Activated CD8-positive, alpha-beta memory T cell treated with anti-CD3 and anti-CD28 coated beads for 48 hours (primary cell): ENCODE data around the gene MPPED1.

Experiments used
- DNase-seq, 3 experiments: peaks; one replicate each; pipeline ENCODE4 v3.0.0-alpha.2; 2020; ENCODE audit warnings: low read depth in 2 of 3, low spot score in 2 of 3

Gene MPPED1

GRCh38 chr22:43392385-43392989 lies 19.3 kb upstream of the MPPED1 start:
- no peak for DNase-seq

- no peak for DNase-seq
These were observed 18.5 kb upstream of the MPPED1 start for GRCh38 chr22:43393132-43393843.

DNA sequence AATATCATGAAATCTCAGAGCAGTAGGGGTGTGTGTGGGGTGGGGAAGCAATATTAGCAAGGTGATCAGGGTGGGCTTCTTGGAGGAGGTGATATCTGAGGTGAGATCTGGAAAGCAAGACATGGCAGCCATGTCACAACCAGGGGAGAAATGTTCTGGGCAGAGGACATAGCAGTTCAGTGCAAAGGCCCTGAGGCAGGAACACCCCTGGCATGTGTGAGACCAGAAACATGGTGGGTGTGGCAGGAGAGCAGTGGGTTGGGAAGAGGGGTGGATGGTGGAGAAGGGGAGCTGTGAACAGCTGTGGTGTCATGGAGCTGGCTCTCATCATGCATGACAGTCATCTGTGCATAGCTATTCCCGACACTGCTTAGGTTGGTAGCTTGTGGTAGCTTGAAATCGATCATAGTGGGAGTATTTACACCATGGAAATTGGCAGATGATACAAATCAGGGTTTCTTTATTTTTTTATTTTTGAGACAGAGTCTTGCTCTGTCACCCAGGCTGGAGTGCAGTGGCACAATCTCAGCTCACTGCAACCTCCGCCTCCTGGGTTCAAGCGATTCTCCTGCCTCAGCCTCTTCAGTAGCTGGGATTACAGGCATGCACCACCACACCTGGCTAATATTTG lies 17.9 kb upstream of the MPPED1 start:
- no peak for DNase-seq

DNA sequence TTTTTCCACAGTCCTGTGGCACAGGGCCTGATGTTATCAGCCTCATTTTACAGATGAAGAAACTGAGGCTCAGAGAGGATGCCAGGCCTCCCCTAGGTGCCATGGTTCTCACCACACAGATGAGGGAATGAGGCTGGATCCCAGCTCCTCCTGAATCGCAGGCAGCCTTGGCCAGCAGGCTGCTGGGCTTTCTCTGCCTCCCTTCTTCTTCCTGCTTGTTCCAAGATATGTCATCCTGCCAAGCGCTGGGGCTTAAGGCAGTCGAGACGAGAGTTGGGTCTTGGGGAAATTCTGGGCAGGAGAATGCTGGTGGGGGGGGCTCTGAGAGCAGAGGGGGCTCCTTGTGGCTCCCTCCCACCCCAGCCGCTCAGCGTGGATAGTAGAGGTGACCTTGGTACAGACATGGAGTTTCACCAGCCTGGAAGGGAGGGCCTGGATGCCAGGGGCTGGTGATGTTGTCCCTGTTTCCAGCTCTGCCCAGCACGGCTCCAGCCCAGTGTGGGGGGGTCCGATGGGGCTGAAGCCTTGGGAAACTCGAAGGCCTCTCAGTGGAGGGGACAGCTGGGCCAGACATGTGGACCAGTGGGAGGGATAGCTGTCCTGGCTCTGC lies 16.6 kb upstream of the MPPED1 start:
- no peak for DNase-seq

- DNase-seq, result no peak
These were observed 15.4 kb upstream of the MPPED1 start for GRCh38 chr22:43396321-43396933.

GRCh38 chr22:43396934-43397457 lies 14.8 kb upstream of the MPPED1 start:
- no peak for DNase-seq

DNA sequence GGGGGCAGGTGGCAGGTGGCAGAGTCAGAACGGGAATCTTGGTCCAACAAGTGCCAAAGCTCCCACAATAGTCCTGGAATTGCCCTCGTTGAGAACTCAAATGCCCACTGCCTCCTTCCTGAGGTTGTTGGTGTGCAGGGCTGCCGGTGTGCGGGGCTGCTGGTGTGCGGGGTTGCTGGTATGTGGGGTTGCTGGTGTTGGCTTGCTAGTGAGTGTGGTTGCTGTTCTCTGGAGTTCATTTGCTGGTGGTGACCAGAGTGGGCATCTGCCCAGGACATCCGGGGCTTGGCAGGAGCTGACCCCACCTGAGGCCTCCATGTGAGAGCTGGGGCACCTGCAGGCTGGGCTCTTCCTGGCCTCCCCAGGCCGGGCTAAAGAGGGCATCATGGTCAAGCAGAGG lies 14.0 kb upstream of the MPPED1 start:
- DNase-seq, result no peak

- no peak for DNase-seq
These were observed 13.6 kb upstream of the MPPED1 start for GRCh38 chr22:43398246-43398645.

DNA sequence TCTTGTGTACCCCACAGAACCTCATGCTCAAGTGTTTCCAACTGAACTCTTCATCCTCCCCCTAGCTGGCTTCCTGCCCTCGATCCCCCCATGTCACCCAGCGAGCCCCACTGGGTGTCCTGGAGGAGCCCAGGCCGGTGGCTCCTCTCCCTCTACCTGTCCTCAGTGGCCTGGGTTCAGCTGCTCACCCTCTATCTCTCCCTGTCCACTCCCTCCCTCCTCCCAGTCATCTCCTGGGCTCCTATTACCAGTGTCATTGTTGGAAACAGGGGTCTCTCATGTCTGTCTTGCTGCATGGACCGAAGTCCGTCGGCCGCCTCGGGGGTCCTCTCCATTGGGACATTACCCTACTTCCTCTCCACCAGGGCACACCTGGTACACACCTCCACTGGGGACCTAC lies 12.9 kb upstream of the MPPED1 start:
- no peak for DNase-seq

GRCh38 chr22:43399338-43399979 lies 12.4 kb upstream of the MPPED1 start:
- DNase-seq, result no peak

GRCh38 chr22:43399980-43400358 lies 11.8 kb upstream of the MPPED1 start:
- DNase-seq, result no peak

DNA sequence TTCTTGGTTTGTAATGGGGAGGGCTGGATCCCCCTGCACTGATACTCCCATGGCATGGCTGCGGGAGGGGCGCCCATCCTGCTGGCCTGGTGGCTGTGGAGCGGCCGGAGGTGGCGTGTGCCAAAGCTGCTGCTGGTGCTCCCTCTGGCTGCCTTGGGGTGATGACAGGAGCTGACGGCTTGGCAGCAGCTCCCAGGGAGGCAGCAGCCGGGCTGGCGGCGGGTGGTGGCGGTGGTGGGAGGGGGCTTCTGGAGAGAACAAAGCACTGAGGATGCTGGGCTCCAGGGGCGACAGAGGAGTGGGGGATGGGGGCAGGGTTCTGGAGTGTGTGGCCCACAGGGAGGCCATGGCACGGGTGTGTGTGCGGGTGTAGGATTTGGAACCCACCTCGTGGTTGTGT lies 11.4 kb upstream of the MPPED1 start:
- DNase-seq, result no peak

GRCh38 chr22:43401233-43401632 lies 10.6 kb upstream of the MPPED1 start:
- DNase-seq, result no peak

DNA sequence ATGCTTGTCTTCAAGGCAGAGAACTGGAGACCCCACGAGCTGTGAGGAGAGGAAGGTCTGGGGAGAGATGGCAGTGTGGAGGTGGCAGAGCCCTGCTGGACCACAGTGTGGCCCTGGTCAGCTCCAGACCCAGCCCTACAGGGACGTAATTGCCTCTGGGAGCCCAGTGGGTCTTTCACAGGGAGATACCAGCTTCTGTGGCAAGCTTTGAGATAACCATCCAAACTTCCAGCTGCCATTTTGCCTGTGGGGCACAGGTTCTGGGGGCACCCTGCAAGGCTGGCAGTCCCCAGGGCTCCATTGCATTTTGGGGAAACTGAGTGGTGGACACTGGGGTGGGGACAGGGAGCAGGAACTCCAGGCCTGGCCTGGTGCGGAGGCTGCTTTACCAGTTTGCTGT lies 10.2 kb upstream of the MPPED1 start:
- no peak for DNase-seq

DNA sequence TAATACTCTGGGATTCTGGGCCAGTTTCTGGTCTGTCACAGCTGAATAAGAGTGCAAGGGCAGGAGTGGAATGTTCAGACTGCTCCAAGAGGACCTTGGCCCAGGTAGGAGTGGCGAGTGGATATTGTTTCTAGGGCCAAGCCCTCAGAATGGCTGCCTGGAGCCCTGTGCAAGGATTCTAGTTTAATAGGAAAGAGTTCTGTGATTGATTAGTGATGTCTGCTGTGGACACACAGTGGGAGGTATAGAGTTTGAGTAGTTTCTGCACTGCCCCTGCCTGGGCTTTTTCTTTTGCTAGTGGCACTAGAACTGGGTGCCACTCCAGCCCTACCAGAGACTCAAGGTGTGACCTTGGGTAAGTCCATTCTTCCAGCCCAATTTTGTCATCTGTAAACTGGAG lies 9.7 kb upstream of the MPPED1 start:
- DNase-seq, result no peak

DNA sequence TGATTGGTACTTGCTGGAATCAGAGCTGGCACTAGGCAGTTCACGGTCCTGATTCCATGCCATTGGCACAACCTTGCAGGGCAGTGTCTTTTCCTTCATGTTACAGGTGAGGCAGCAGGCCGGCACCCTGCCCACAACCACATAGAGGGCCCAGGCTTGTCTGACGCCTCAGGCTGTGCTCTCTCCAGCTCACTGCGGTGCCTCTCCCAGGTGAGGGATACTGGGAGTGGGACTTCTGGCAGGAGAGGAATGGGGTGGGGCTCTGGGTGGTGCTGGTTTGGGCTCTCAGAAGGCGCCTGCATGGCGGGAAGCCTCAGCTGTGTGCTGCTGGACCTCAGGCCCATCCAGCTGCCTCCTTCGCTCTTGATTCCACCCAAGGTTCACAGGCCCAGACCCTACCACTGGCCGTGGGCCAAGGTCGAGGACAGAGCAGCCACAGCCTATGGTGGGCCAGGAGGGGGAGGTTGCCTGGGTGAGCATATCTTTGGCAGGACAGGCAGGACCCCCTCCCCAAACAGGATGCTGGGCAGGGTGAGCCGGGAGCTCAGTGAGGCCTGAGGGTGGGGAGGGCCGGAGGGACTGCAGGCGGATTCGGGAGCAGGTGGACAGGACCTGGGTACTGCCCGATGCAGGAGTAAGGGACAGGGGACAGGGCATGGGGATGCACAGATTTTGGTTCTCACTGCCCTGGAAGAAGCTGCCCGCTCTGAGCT lies 7.0 kb upstream of the MPPED1 start:
- no peak for DNase-seq

DNA sequence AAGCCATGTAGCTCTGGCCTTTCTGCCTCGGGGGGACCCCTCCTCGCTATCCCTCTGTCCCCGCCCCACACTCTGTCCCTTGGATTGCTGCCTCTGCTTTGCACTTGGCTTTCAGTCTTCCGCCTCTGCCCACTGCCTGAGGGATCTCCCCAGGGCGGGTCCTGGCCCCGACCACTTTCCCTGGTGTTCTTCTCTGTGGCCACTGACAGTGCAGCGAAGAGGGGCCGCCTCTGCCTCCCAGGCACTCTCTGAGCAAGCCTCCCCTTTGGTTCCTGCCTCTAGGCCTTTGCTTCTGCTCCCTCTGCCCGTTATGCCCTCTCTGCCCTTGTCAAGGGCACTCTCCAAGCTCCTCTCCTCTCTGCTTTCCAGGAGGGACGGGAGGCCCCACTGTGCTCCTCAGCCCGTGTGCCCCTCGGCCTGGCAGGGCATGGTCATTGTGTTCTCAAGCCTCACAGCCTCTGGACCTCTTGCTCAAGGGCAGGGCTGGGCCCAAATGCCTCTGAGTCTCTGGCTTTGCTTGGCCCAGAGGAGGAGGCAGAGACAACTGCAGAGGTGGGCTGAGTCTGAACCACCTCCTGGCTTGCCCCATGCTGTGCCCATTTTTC lies 5.5 kb upstream of the MPPED1 start:
- DNase-seq, result no peak

DNA sequence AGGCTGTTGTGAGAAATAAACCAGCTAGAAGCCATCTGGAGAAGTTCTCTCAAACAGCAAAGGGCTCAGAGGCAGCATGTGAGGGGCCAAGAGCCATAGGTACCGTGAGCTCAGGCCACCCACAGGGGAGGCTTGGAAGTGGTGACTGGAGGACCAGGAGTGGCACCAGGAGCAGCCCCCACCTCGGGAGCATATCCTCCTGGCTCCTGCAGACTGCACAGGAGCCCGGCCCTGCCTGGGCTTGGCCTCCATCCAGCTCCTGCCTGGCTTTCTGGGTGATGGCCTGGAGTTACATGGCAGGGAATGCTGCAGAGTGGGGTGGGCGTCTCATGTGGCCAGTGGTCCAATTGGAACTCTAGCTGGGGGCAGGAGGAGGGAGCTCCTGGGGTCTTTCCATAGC lies 4.2 kb upstream of the MPPED1 start:
- no peak for DNase-seq

DNA sequence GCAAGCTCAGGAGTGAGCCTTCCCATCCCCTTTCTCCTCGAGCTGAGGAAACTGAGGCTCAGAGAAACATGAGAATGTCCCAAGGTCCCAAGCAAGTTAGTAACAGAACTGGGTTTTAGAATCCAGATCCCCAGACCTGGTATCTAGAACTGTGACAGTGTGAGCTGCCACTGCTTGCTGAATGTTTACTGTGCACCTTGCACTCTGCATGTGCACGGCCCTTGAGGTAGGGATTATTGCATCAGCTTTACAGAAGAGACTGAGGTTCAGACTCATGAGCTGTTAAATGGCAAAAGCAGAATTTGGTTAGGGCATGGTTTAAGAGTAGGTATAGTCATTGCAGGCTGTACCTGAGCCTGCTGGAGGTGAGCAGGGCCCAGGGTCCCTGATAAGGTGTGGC lies 3.8 kb upstream of the MPPED1 start:
- DNase-seq, result no peak

DNA sequence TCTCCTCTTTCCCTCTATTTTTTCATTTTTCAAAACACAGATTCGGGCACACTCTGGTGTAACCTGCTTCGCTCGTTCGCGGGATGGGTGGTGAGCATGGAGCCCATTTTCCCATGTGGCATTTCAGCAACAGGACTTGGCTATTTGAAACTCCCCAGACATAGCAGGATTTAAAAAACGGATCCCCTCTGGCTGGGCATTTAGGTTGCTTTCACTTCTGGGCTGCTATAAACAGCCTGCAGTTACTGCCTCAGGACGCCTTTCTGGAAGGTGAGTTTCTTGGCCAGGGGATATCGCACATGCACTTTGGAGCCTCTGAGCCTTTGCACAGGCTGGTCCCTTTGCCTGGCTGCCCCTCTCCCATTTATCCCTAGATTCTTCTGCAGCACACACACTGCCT lies 2.8 kb upstream of the MPPED1 start:
- no peak for DNase-seq
